HEK293 (cell line): Measurements from ENCODE around the gene RNF121.

ENCODE experiments used
- ELK4 ChIP-seq: IDR thresholded peaks from 2 replicates; pipeline ENCODE4 v1.6.1; 2011; ENCODE audit warnings: mild to moderate bottlenecking, low read depth, low read length, borderline replicate concordance
- ZNF843 ChIP-seq: fragments of 450-650 bp; formaldehyde crosslinking; IDR thresholded peaks from 2 replicates; pipeline ENCODE4 v1.5.1; 2016; ENCODE audit warnings: missing biosample characterization, missing genetic modification characterization

Gene RNF121

GRCh38 chr11:72045849-72046248 lies 117.0 kb downstream of the RNF121 start (continued):
- TF ChIP-seq ELK4 (no peak), ZNF843 (tag by site-specific recombination) (no peak)
